ENCODE results near the gene HS3ST4.

Gene HS3ST4

GRCh38 chr16:25691519-25692091 lies at the start of gene HS3ST4:
Gene HS3ST4 (plus strand): TSS chr16:25691959.
- DNase-seq: no peak

DNA sequence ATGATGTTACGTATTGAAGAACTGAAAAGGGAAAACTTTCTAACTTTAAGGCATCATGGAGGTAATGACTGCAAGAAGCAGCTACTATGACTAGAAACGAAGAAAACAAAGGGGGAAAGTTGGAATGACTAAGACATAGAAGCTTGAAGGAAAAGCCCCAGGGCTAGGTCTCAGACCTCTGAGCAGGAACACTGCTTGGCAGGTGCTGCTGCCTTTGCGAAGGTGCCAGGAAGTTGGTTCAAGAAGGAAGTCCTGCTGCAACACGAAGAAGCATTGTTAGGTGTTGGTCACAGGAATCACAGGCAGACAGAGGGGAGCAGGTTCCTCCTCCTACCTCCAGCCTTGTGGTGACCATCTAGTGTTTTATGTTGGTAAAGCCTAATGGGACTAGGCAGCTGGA lies 48.1 kb upstream of the HS3ST4 start:
- no peak for DNase-seq

- no peak for DNase-seq
Observed at GRCh38 chr16:25656639-25657038, 35.1 kb upstream of the HS3ST4 start.

GRCh38 chr16:25676820-25677219 lies 14.9 kb upstream of the HS3ST4 start:
- no peak for DNase-seq

DNA sequence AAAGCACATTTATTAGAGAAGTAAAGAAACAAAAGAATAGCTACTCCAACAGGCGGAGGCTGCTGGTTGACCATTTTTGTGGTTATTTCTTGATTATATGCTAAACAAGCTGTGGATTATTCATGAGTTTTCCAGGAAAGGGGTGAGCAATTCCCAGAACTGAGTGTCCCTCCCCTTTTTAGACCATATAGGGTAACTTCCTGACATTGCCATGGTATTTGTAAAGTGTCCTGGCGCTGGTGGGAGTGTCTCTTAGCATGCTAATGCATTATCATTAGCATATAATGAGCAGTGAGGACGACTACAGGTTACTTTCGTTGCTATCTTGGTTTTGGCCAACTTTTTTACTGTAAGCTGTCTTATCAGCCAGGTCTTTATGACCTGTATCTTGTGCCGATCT lies 12.2 kb upstream of the HS3ST4 start:
- no peak for DNase-seq

GRCh38 chr16:25689137-25689836 lies 2.5 kb upstream of the HS3ST4 start:
- no peak for DNase-seq

DNA sequence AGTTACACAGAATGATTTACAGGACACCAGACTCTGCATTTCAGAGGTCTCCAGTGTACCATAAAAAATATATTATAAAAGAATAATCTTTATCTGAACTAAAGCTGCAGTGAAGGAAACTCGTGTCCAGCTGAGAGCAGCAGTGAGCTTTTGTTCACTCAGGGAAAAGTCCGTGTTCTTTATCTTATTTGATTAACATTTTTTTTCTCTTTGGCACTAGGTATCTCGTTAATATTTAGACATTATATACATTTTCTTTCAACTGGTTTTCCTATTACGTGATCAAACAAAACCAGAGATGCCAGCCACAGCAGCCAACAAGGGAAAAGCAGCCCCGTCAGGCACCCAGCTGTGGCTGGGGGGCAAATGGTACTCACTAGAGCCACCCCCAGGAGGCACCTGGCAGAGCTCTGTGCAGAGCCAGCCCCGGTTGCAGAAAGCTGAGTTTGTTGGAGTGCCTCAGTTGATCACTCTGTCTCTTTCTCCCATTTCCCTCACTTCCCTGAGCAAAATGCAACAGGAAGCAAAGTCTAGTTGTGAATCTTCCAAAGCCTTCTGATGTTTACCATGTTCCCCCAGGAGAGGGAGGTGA lies 1.1 kb upstream of the HS3ST4 start:
- DNase-seq: no peak

GRCh38 chr16:25692351-25692741 lies 587 bp downstream of the HS3ST4 start:
- no peak for DNase-seq

- DNase-seq: no peak
Observed at GRCh38 chr16:25692742-25693508, 1.2 kb downstream of the HS3ST4 start.

GRCh38 chr16:25693631-25694030 lies 1.9 kb downstream of the HS3ST4 start:
- DNase-seq: no peak

- no peak for DNase-seq
Observed at GRCh38 chr16:25699069-25699468, 7.3 kb downstream of the HS3ST4 start.

DNA sequence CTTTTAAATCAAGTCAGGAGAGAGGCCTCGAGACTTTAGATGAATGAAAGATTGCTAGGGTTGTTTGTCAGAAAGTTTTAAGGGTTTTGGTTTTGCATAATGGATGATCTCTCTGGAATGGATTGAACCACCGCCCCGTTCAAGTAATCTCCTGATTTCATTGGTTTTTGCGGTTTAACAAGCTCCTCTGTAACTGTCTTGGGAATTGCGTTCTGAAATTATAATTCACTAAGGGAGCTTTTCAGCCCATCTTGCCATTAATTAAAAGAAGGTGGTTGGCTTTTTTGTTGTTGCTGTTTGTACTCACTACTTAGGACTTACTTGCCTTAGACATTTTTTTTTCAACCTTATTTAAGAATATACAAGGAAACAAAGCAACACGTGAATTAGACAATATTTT lies 8.8 kb downstream of the HS3ST4 start:
- DNase-seq: no peak

DNA sequence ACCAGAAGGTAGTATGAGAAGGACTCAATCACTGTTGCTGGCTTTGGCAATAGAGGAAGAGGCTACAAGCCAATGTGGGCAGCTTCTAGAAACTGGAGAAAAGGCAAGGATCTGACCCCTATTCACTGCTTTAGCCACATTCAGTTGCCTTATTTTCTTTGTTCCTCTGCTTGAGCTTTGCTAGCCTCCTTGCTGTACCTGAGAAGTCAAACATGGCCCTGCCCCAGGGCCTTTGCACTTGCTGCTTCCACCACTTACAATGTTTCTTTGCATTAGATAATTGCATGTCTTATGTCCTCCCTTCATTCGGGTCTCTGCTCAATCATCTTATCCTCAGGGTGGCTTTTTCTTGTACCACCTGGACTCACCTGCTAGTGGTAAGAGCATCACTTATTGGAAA lies 15.8 kb downstream of the HS3ST4 start:
- DNase-seq: no peak

GRCh38 chr16:25707982-25708583 lies 16.3 kb downstream of the HS3ST4 start:
- DNase-seq: no peak

DNA sequence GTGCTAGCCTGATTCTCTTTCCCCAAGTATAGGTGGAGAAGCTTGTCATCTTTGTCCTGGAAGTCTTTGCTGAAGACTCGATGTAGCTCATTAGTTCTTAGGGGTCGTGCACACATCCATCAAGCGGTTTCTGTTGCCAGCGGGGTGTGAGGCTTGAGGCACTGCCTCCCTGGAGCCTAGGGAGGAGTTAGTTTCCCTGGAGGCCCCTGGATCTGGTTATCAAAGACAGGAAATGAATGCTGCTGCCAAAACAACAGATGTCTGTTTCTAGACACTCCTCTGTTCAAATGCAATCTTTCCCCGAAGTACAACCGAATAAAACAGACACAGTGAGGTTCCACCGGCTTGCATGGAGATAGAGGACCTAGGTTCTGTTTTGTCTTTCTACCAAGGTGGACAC lies 17.5 kb downstream of the HS3ST4 start:
- no peak for DNase-seq

DNA sequence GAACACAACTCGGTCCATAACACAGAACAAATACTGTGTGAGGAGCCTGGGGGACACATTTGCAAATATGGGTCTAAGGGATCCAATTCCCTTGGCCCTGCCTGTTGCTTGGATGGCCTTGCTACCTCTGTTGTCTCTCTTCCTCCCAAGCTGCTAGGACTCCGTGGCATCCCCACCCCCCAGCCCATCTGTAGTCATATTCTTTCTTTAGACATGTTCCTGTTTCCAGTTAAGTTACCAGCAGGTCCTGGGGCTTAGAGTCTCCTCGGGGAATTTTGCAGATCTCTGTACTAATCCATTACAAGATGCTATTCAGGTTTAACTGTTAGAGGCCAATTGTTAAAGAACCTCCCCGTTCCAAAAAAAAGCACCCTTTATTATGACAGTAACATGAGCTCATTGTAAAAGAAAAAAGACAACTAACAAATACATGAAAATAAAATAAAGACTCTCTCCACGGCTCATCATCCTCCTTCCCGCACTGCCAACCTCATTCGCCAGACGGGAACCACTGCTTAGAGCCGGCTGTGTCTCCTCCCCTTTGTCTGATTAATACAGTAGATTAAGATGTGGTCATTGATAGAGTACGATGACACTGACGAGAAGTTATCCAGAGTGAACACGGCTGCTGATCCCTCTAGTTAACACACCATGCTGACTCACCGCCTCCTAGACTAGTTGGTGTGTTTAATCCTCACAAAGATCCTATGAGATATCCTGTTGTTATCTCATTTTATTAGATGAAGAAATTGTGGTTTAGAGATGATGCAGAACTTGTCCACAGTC lies 22.2 kb downstream of the HS3ST4 start:
- DNase-seq: no peak

- DNase-seq: no peak
Observed at GRCh38 chr16:25716186-25716585, 24.4 kb downstream of the HS3ST4 start.

- no peak for DNase-seq
Observed at GRCh38 chr16:25721439-25721838, 29.7 kb downstream of the HS3ST4 start.

- no peak for DNase-seq
Observed at GRCh38 chr16:25726430-25727098, 34.8 kb downstream of the HS3ST4 start.

- DNase-seq: no peak
Observed at GRCh38 chr16:25729188-25729915, 37.6 kb downstream of the HS3ST4 start.

DNA sequence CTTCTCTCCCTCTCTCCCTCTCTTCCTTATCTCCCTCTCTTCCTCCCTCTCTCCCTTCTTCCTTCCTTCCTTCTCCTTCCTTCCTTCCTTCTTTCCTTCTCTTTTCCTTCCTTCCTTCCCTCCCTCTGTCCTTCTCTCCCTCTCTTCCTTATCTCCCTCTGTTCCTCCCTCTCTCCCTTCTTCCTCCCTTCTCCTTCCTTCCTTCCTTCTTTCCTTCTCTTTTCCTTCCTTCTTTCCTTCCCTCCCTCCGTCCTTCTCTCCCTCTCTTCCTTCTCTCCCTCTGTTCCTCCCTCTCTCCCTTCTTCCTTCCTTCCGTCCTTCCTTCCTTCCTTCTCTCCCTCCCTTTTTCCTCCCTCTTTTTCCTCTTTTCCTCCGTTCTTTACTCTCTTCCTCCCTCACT lies 38.6 kb downstream of the HS3ST4 start:
- no peak for DNase-seq

Data from activated CD4-positive, CD25-positive, alpha-beta regulatory T cell (primary cell).